H1 (cell line): ENCODE data around the gene LRRC45.

Experiments
- CTCF ChIP-seq, 3 experiments: IDR thresholded peaks; 1 replicate in 2 of 3; 2 replicates in 1 of 3; pipeline versions ENCODE4 v1.5.1 to v1.6.1; 2011; ENCODE audit warnings: low read length in 3 of 3, mild to moderate bottlenecking in 3 of 3, inconsistent platforms in 2 of 3, low read depth in 1 of 3, moderate library complexity in 1 of 3; ENCODE audit not compliant: insufficient read depth in 1 of 3; ENCODE audit errors: control extremely low read depth in 1 of 3
- SP1 ChIP-seq: IDR thresholded peaks from 2 replicates; pipeline ENCODE4 v1.6.1; 2011; ENCODE audit warnings: low read depth, low read length

GRCh38 chr17:82056729-82057621 lies 33.9 kb downstream of the LRRC45 start:
- no peak for TF ChIP-seq CTCF (IDR thresholded peaks at IDR 0.05; ENCODE audit: control extremely low read depth in 1 of 3, insufficient read depth in 1 of 3, low read depth in 1 of 3, low read length in 3 of 3)
- no peak for TF ChIP-seq SP1
